ENCODE data around the gene FAM98C.

DNA sequence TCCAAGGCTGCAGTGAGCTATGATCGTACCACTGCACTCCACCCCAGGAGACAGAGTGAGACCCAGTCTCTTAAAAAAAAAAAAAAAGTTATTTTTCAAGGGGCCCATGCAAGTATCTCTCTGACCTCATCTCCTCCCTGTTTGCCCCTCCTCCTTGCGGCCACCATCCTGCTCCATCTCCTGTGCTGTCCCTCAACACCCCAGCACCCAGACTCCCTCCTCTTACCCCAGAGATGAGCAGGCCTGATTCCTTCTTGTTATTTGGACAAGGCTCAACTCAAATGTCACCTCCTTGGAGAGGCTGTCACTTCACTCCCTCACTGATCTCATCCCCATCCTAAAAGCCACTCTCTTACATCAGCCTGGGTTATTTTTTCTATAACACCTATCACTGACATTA lies 35.0 kb downstream of the FAM98C start:
- TF ChIP-seq, protein P1, sequence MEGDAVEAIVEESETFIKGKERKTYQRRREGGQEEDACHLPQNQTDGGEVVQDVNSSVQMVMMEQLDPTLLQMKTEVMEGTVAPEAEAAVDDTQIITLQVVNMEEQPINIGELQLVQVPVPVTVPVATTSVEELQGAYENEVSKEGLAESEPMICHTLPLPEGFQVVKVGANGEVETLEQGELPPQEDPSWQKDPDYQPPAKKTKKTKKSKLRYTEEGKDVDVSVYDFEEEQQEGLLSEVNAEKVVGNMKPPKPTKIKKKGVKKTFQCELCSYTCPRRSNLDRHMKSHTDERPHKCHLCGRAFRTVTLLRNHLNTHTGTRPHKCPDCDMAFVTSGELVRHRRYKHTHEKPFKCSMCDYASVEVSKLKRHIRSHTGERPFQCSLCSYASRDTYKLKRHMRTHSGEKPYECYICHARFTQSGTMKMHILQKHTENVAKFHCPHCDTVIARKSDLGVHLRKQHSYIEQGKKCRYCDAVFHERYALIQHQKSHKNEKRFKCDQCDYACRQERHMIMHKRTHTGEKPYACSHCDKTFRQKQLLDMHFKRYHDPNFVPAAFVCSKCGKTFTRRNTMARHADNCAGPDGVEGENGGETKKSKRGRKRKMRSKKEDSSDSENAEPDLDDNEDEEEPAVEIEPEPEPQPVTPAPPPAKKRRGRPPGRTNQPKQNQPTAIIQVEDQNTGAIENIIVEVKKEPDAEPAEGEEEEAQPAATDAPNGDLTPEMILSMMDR (IDR thresholded peaks at IDR 0.05) = no peak
- no peak for TF ChIP-seq POLR2A (IDR thresholded peaks at IDR 0.05)
